K562 (cell line): ENCODE results near the gene TFB2M. TPM values are rescaled to one million over a fixed set of nuclear protein-coding genes. Genes with fewer than 3 reads are reported as not detected.
A peak's percentile ranks its signal among the peaks of the same experiment; 100 is the strongest.

ENCODE experiments used
- CTCFL ChIP-seq: IDR thresholded peaks from 2 replicates; pipeline ENCODE4 v1.6.1; 2011; ENCODE audit warnings: borderline replicate concordance, low read depth, mild to moderate bottlenecking, moderate library complexity, low read length; ENCODE audit not compliant: insufficient read depth, poor library complexity, severe bottlenecking
- ETS2 ChIP-seq: IDR thresholded peaks from 2 replicates; pipeline ENCODE4 v1.6.1; 2016; ENCODE audit warnings: borderline replicate concordance, missing genetic modification characterization, mild to moderate bottlenecking, moderate library complexity, missing compliant biosample characterization; ENCODE audit not compliant: poor library complexity, severe bottlenecking
- JUND ChIP-seq, 2 experiments: IDR thresholded peaks; 2 replicates in 1 of 2; 3 replicates in 1 of 2; pipeline ENCODE4 v1.6.1; 2011; ENCODE audit warnings: borderline replicate concordance in 2 of 2, low read depth in 2 of 2, low read length in 2 of 2, improper control_type of control experiment in 1 of 2, missing biosample characterization in 1 of 2, missing genetic modification characterization in 1 of 2, missing genetic modification reagents in 1 of 2
- NFATC3 ChIP-seq: fragments of 450-650 bp; IDR thresholded peaks from 2 replicates; pipeline ENCODE4 v1.6.1; 2017; ENCODE audit warnings: mild to moderate bottlenecking
- NFYB ChIP-seq: IDR thresholded peaks from 2 replicates; pipeline ENCODE4 v1.6.1; 2011; ENCODE audit warnings: mild to moderate bottlenecking, moderate library complexity; ENCODE audit not compliant: insufficient read length; ENCODE audit errors: extremely low read depth
- RFX1 ChIP-seq: fragments of 450-650 bp; IDR thresholded peaks from 2 replicates; pipeline ENCODE4 v1.6.1; 2016; ENCODE audit warnings: mild to moderate bottlenecking, moderate library complexity
- SIRT6 ChIP-seq: IDR thresholded peaks from one replicate; pipeline ENCODE4 v1.6.1; 2012; ENCODE audit warnings: low read depth, mild to moderate bottlenecking, control low read depth, inconsistent platforms, low read length, moderate library complexity
- SREBF1 ChIP-seq: fragments of 150-350 bp; IDR thresholded peaks from 2 replicates; pipeline ENCODE4 v1.6.1; 2014; ENCODE audit warnings: antibody characterized with exemption, low read depth, low read length, borderline replicate concordance
- TSHZ1 ChIP-seq: fragments of 250-450 bp; sonication (Bioruptor Pico); IDR thresholded peaks from 2 replicates; pipeline ENCODE4 v1.4.0; 2020; ENCODE audit warnings: mild to moderate bottlenecking, moderate library complexity
- UBTF ChIP-seq, 2 experiments: IDR thresholded peaks; 2 replicates each; pipeline ENCODE4 v1.6.1; 2012; ENCODE audit warnings: improper control_type of control experiment in 2 of 2, low read depth in 2 of 2, low read length in 2 of 2, borderline replicate concordance in 1 of 2
- YBX1 ChIP-seq: fragments of 450-650 bp; IDR thresholded peaks from 2 replicates; pipeline ENCODE4 v1.7.1; 2016; ENCODE audit warnings: mild to moderate bottlenecking
- YY1 ChIP-seq, 3 experiments: IDR thresholded peaks; 2 replicates each; pipeline ENCODE4 v1.6.1; 2011; ENCODE audit warnings: low read length in 2 of 3, mild to moderate bottlenecking in 2 of 3, moderate library complexity in 2 of 3, borderline replicate concordance in 1 of 3, control low read depth in 1 of 3, low read depth in 1 of 3; ENCODE audit not compliant: insufficient read depth in 3 of 3, insufficient replicate concordance in 2 of 3, control insufficient read depth in 1 of 3, insufficient read length in 1 of 3; ENCODE audit errors: extremely low read depth in 1 of 3
- ZBTB8A ChIP-seq: fragments of 450-650 bp; IDR thresholded peaks from 2 replicates; pipeline ENCODE4 v1.6.1; 2018; ENCODE audit warnings: mild to moderate bottlenecking, moderate library complexity; ENCODE audit not compliant: partially characterized antibody
- ZKSCAN1 ChIP-seq: fragments of 150-350 bp; IDR thresholded peaks from 2 replicates; pipeline ENCODE4 v1.6.1; 2016; ENCODE audit warnings: low read depth, low read length
- ZNF212 ChIP-seq: fragments of 450-650 bp; formaldehyde crosslinking; IDR thresholded peaks from 2 replicates; pipeline ENCODE4 v1.4.0; 2020; ENCODE audit warnings: mild to moderate bottlenecking
- polyA plus RNA-seq, 8 experiments: library from polyadenylated mRNA; depleted of rRNA in 4 of 8; stranded (reverse) in 5 of 8; unstranded in 3 of 8; fragments of >200 nt; fragmentation: Nextera tagmentation in 2 of 8; fragmentation: Illumina TruSeq in 1 of 8; extraction: Ambion mirVana in 2 of 8; extraction: Trizol in 1 of 8; gene quantifications; 2 replicates each; pipeline versions ENCODE4 v1.2.1 to v1.2.3, GENCODE V29; 2011 to 2014; ENCODE audit warnings: inconsistent platforms in 1 of 8, missing spikeins in 1 of 8
- total RNA-seq, 7 experiments: library from RNA; depleted of rRNA in 6 of 7; stranded (reverse); fragments of >200 nt in 6 of 7; fragmentation: Illumina TruSeq in 2 of 7; extraction: Trizol in 2 of 7; gene quantifications; 2 replicates each; pipeline versions ENCODE4 v1.2.1 to v1.2.3, GENCODE V29; 2011 to 2021; ENCODE audit warnings: low replicate concordance in 1 of 7

The TFB2M gene
- total and polyA plus RNA-seq, 9 of the 15 experiments (the other 6 are each of a cell fraction or from before 2014, with no cell fraction given) = 55.1 to 162 (median 70.6) TPM

GRCh38 chr1:246566128-246566812 lies at the start of gene TFB2M, which contains the start of gene CNST (continued):
- TF ChIP-seq TSHZ1 (CRISPR knock-in tag) (no peak), NFYB (peak; percentile 81), ZBTB8A (no peak), SREBF1 (no peak; the same call in 1 of the 2 replicates), YBX1 (no peak), SIRT6 (no peak), ZNF212 (CRISPR knock-in tag) (no peak), CTCFL (peak; percentile 0), JUND (IDR thresholded peaks at IDR 0.05; ENCODE audit: borderline replicate concordance, low read depth, low read length) (peak; percentile 68), JUND (tag; IDR thresholded peaks at IDR 0.05; ENCODE audit: borderline replicate concordance, low read depth, low read length) (no peak; the same call in 2 of the 3 replicates), RFX1 (no peak), ZKSCAN1 (no peak), NFATC3 (no peak), ETS2 (no peak), UBTF (IDR thresholded peaks at IDR 0.05; ENCODE audit: borderline replicate concordance in 1 of 2, low read depth in 2 of 2, low read length in 2 of 2) (peak in 1 of 2 experiments; percentile 88; a peak in 2 of 4 replicates), YY1 (IDR thresholded peaks at IDR 0.05; ENCODE audit: borderline replicate concordance in 1 of 3, control insufficient read depth in 1 of 3, extremely low read depth in 1 of 3, insufficient read depth in 3 of 3, insufficient read length in 1 of 3, insufficient replicate concordance in 2 of 3, low read depth in 1 of 3, low read length in 2 of 3) (peak; percentile 50 to 91 (median 86))
